ENCODE results near the gene SNX1.

Gene SNX1

GRCh38 chr15:64146885-64147681, 51.3 kb downstream of the SNX1 start:
- no peak for DNase-seq

- no peak for DNase-seq
These were observed 52.4 kb downstream of the SNX1 start for GRCh38 chr15:64148168-64148567.

- DNase-seq, result no peak
These were observed 52.8 kb downstream of the SNX1 start for GRCh38 chr15:64148581-64148980.

- peak; percentile 15 for DNase-seq
These were observed 53.6 kb downstream of the SNX1 start for GRCh38 chr15:64149424-64149823.

DNA sequence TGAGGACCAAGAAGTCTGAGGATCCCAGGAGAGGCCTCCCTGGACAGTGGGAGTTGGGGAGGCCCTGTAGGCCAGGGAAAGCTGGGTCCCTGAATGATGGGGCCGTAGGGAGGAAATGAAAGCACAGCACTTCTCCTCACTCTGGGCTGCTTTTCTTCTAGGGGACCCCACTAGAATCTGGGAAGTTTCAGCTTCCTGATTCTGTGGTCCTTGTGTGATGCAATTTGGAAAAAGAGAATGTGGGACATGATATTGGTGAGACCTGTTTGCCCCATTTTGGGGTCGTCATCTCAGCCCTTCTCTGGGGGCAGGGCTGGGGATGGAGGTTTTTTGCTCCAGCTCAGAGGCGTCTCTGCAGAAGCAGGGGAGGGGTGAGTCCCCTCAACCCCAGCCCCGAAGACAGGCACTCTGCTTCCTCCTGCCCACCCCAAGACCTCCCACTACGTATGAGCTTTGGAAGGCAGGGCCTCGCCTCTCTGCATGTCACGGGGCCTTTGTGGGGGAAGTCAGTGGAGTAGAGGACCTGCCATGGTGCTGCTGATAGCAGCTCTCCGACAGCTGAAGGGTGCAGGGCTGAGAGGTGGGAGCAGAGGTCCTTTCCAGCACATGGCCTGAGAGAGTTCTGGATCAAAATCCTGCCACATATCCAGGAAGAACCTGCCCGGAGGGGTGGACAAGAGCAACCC, 54.3 kb downstream of the SNX1 start:
- no peak for DNase-seq

- peak; percentile 61 for DNase-seq
These were observed 56.1 kb downstream of the SNX1 start, which contains the start of gene SNX22 for GRCh38 chr15:64151727-64152506. Gene SNX22 (plus strand): TSS chr15:64151731. CDS start chr15:64151776, 45 bp downstream.

DNA sequence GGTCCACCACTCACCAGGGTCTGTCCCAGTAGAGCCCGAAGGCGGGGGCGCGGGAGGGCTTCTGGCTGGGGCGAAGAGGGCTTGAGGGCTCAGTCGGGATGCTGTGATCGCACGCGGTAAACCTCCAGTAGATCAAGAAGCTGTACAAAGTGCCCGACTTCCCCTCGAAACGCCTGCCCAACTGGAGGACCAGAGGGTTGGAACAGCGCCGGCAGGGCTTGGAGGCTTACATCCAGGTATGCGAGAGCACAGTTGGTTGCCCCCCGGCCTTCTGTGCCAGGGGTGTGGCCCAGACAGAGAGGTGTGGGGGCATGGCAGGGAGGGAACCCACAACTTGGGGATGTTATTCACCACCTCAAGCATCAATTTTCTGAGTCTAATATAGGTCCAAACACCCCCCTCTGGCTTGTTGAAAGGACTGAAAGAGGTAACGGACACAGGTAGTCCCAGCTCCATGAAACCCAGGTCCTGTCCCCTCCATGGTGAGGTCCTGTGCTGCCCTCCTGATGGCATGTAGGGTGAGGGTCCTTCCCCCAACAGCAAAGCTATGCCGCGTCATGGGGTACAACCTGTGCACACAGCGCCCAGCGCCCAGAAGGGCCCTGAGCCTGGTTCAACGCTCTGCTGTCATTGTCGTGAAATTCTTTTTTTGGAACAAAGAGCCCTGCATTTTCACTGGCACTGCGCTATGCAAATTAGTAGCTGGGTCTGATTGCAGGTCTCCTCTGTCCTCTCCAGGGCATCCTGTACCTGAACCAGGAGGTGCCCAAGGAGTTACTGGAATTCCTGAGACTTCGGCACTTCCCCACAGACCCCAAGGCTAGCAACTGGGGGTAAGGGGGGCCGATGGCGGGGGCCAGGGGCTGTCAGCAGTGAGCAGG, 57.0 kb downstream of the SNX1 start:
- DNase-seq, result peak; percentile 68

- DNase-seq, result peak; percentile 90
These were observed 57.9 kb downstream of the SNX1 start for GRCh38 chr15:64153480-64154367.

- no peak for DNase-seq
These were observed 60.2 kb downstream of the SNX1 start for GRCh38 chr15:64155802-64156651.

- no peak for DNase-seq
These were observed 61.0 kb downstream of the SNX1 start for GRCh38 chr15:64156652-64157331.

- no peak for DNase-seq
These were observed 61.9 kb downstream of the SNX1 start for GRCh38 chr15:64157599-64158125.

DNA sequence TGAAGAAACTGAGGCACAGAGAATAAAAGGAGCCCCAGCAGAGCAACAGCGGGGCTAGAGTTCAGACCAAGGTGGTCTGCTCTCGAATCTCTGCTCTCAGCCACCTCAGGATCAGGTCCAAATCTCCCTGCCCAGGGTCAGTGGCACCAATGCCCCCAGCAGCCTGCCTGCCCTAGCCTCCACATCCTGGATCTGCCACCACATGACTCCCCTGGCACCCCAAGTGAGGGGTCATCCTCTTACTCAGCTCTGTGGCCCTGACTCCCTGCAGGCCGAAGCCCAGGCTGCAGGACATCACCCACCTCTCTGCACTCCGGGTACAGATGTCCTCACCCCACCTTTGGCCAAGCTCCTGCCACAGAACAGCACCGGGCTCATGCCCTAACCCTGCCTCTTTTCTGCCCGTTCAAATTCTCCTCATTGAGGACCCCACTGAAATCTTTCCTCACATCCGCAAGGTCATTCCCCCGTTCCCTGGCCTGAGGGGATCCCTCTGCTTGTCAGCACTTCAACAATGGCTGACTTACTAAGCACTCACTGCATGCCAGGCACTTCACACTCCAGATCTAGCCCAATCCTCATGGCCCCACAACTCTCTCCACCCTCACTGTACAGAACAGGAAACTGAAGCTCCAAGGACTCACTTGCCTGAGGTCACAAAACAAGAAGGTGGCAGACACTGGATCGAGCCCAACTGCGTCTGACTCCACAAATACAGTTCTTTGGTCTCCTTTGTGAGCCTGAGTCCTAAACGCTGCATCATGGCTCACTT, 62.8 kb downstream of the SNX1 start:
- DNase-seq, result no peak

DNA sequence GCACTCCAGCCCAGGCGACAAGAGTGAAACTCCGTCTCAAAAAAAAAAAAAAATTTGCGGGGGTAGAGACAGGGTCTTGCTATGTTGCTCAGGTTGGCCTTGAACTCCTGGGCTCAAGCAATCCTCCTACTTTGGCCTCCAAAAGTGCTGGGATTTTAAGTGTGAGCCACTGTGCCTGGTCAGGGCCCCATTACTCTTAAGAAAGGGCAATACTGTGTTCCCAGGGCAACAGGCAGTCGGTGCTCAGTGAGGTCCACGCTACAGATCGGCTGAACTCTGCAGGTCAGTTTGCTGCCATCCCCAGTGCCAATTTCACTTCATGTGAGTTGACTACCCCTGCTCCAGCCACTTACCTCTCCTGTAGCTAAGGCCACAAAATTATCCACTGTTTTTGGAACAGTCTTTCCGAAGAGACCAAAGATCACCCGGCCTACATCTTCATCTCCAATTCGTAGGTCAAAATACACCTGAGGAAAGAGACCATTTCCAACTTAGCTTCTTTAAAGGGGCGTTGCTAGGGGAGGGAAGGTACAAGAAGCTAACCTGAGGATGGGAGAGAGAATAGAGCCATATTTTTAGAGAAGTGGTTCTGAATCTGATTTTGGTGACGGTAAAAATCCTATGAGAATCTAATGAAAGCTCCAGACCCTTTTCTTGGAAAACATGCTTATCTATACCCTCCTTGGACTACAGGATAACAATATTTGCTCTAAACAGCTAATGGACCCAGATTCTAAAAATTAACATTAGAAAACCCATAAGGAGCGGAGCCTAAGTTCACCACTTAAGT, 66.1 kb downstream of the SNX1 start:
- DNase-seq, result peak; percentile 27

DNA sequence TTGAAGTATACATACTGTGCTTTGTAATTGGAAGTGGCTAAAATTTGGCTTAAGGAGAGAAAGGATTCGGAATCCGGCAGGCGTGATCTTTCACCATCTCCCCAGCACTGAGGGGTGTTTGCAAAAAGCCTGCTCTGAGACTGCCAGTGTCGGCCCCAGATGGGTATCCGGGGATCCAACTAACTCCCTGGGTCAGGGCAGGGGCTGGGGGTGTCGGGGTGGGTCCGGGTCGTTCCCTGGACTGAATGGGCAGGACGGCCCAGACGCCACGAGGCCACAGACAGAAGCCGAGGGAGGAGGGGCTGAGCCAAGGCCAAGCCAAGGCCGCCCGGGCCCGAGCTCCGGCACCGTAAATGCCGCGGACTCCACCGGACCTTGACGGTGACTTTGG, 66.7 kb downstream of the SNX1 start:
- DNase-seq, result no peak

DNA sequence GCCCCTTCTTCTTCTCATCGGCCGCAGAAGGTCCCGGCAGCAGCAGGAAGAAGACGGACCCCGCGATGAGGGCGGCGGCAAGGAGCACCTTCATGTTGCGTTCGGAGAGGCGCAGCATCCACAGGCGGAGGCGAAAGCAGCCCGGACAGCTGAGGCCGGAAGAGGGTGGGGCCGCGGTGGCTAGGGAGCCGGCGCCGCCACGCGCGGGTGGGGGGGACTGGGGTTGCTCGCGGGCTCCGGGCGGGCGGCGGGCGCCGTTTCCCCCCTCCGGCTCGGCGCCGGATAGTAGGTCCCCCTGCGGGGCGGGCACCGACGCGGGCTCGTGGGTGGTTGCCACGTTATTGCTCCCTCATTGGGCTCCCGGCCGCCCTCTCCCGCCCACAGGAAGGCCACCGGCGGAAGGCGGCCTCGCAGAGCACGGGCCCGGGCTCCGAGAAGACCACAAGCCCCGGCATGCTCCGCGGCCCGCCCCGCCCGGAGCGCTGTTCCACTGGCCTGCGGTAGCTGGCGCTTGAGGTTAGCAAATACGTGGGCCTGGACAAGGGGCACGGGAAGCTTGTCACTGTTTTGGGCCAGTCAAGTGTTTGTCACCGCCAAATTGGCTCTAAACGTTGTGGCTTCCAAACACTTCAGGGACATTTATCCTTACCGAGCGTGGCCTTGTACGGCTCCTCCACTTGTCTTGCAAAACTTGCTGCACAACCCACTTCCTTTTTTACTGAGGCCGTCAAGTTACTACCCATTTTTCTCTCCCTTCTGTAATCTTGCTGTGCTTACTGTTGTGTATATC, 67.3 kb downstream of the SNX1 start, which contains the start of gene PPIB:
PPIB (minus strand) TSS at position 154 of the 790 bp plus-strand sequence; CDS start at position 118, 36 bp downstream.
- DNase-seq, result peak; percentile 98

- DNase-seq, result peak; percentile 69
These were observed 68.0 kb downstream of the SNX1 start for GRCh38 chr15:64163659-64164362.

All from DMS53 (cell line).